HuH-7 (cell line): Measurements from ENCODE around the gene DDIT4L.
"Not testable (repeated sequence)": the region's sequence is repeated elsewhere in the genome, so short reads cannot be mapped to it uniquely, and the experiment has no call there.

ENCODE experiments used
- DNase-seq: peaks from one replicate; pipeline ENCODE4 v3.0.0; 2011; ENCODE audit warnings: low spot score

The DDIT4L gene

DNA sequence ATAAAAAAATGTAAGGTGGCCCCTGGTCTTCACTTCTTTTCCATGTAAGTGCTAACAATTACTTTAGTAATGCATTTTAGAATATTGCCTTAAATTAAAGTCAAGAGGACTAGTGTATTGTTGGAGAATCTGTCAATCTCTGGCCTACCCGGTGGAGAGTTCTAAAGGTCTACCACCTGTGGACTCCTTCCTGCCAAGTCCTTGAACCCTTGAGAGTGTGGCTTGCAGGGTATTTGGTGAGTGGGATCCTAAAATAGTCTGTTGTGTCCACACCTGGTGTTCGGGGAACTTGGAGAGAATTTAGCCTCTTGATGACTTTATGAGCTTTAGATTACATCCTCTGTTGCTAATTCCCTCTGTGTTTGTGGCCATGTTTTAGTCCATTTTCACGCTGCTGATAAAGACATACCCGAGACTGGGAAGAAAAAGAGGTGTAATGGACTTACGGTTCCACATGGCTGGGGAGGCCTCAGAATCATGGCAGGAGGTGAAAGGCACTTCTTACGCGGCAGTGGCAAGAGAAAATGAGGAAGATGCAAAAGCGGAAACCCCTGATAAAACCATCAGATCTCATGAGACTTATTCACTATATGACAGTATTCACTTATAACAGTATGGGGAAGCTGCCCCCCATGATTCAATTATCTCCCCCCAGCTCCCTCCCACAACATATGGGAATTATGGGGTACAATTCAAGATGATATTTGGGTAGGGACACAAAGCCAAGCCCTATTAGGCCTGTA is 23.8 kb downstream of the DDIT4L start:
- DNase-seq = no peak

DNA sequence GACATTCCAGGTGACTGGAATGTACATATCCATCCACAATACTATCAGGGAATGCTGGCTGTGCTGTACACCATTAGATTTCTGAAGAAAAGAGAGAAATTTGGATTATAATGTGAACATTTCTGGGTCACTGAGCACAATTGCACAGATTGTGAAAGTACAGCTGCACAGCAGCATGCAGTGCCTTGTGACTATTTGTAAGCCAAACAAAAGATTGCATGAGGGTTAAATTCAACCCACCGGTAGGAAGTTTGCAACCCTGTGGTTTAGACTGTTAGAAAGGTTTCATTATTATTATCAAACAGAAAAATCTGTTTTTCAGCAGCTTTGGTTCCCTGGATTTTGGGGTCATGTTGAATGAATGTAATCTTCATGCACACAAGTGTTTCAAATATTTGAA is 24.5 kb downstream of the DDIT4L start:
- DNase-seq = no peak

DNA sequence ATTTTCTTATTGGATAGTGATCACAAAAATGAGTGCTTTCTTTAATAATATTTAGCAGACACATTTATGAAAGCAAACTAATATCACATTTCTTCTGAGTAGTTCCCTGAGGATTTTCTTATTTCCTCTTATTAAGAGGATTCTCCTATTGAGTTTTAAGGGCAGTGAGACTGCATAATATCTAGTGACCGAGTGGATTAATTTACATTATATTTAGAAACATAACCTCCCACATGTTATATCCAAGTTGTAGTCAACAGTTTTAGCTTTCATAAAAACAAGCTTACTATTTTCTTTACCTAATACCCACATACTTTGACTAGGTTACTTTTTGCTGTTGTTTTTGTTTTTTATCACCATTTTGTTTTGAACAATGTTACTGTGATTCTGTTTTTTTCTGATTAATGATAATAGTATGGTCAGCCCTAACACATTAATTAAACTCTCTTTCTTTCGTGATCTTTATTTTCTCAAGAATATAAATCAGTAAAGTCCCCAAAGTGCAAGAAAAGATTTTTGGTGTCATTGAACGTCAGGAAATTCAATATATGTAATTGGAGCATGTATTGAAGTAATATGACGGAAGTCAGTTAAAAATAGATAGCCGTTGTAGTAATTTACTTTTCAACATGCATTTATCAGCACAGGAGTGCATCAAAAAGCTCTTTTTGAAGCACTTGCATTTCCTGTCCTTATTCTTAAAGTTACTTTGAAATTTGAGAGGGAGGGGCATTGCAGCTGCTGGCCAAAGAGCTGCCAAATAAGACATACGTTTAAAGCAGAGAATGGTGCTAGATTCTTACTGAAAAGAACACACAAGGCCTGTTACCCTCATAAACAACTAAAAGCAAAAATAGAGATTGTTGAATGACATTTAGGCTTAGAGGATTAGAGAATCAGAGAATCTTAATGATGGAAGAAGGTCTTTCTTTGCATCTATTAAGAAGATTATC is 25.2 kb downstream of the DDIT4L start:
- no peak for DNase-seq

GRCh38 chr4:100162027-100162685 is 28.1 kb downstream of the DDIT4L start:
- no peak for DNase-seq

DNA sequence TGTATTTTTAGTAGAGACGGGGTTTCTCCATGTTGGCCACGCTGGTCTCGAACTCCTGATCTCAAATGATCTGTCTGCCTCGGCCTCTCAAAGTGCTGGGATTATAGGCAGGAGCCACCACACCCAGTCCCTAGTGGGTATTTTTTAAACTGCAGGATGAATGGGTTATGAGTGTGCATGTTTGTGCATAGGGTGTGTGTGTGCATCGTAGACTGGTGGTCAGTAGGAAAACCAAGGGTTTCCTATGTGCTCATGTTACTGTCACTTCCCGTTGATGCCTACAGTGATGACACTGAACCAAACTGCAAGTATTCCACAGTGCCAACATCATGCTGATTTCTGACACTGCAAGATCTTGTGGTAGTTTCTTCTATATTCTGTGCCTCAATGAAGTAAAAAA is 41.1 kb downstream of the DDIT4L start:
- no peak for DNase-seq

- no peak for DNase-seq
Observed at GRCh38 chr4:100147684-100148083, 42.6 kb downstream of the DDIT4L start.

GRCh38 chr4:100147198-100147597 is 43.1 kb downstream of the DDIT4L start:
- DNase-seq = no peak

DNA sequence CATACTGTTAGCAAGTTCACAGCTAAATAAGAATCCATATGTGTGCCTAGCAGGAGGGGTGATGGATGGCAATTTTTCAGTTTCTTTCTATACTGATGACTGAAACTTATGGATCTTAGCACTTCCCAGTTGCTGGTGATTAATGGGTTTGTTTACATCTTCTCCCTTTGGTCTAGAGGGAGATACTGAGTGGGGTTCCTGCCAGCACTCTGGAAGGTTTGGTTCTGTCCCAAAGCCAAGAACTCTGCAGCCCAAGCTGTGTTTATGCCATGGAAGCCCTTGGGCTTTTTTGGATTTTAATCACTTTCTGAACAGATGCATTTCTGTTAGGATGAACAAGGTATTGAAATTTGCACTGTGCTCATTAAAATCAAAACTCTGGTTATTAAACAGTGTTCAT is 43.5 kb downstream of the DDIT4L start:
- DNase-seq = no peak

- not testable (repeated sequence) for DNase-seq
Observed at GRCh38 chr4:100137320-100137719, 52.9 kb downstream of the DDIT4L start.
